ENCODE data around the gene CAMK2N2.

GRCh38 chr3:184234224-184234623 is 27.1 kb downstream of the CAMK2N2 start:
- no peak for TF ChIP-seq CTCF (IDR thresholded peaks at IDR 0.05)
- no peak for TF ChIP-seq EZH2 (IDR thresholded peaks at IDR 0.05; ENCODE audit: borderline replicate concordance, insufficient read depth, low read depth, low read length, poor library complexity, severe bottlenecking)
